Endothelial cell of umbilical vein (primary cell): Measurements from ENCODE around the gene PCYOX1L. TPM values are rescaled to one million over a fixed set of nuclear protein-coding genes. Genes with fewer than 3 reads are reported as not detected.

Experiments
- BruUV-seq: library from RNA; stranded (reverse); fragments of 400-500 nt; replicated peaks from 2 replicates; lab custom pipeline; 2021; lab: Mats Ljungman, UMichigan
- CTCF ChIA-PET: fragments of 300-600, 350-600 bp; sonication (Branson Sonifier 250); formaldehyde crosslinking; loops from one replicate; lab custom pipeline; 2021; ENCODE audit warnings: antibody characterized with exemption, inconsistent platforms; lab: Charles Lee
- POLR2A ChIA-PET: fragments of 300-600, 350-600 bp; sonication (Branson Sonifier 250); formaldehyde crosslinking; loops from one replicate; lab custom pipeline; 2021; ENCODE audit warnings: antibody characterized with exemption, inconsistent platforms; lab: Charles Lee
- DNase-seq: peaks from one replicate; pipeline ENCODE4 v3.0.0-alpha.2; 2011; ENCODE audit warnings: low read depth, low spot score
- FAIRE-seq: peaks from 2 replicates; lab custom pipeline; 2011; peaks lifted over from hg19 to GRCh38; lab: Jason Lieb, UNC
- H2AFZ ChIP-seq: 2 replicates; pipeline ENCODE4 v1.6.0; 2012; ENCODE audit warnings: low read depth, low read length, control low read depth, inconsistent platforms
- H3K27ac ChIP-seq: 2 replicates; pipeline ENCODE4 v1.5.1; 2011; ENCODE audit warnings: low read depth, mild to moderate bottlenecking, control low read depth, low read length, moderate library complexity; ENCODE audit not compliant: insufficient read depth
- H3K27me3 ChIP-seq, 2 experiments: 2 replicates each; pipeline versions ENCODE4 v1.6.0 to v1.6.1; 2011; ENCODE audit warnings: low read length in 2 of 2, mixed read lengths in 1 of 2; ENCODE audit not compliant: control insufficient read depth in 2 of 2, insufficient read depth in 2 of 2
- H3K36me3 ChIP-seq, 2 experiments: 2 replicates in 1 of 2; 3 replicates in 1 of 2; pipeline ENCODE4 v1.5.1; 2011; ENCODE audit warnings: low read length in 2 of 2, mild to moderate bottlenecking in 1 of 2, moderate library complexity in 1 of 2; ENCODE audit not compliant: control insufficient read depth in 2 of 2, insufficient read depth in 2 of 2; ENCODE audit errors: extremely low read depth in 1 of 2
- H3K4me1 ChIP-seq: 3 replicates; pipeline ENCODE4 v1.5.1; 2011; ENCODE audit warnings: mild to moderate bottlenecking, low read length; ENCODE audit not compliant: control insufficient read depth, insufficient read depth; ENCODE audit errors: extremely low read depth
- H3K4me2 ChIP-seq: 2 replicates; pipeline ENCODE4 v1.6.1; 2011; ENCODE audit warnings: low read length, control low read depth, mixed read lengths; ENCODE audit not compliant: insufficient read depth
- H3K4me3 ChIP-seq, 3 experiments: fragments of 200-600 bp in 1 of 3; sonication (generic), shearing (Covaris generic) in 1 of 3; replicated peaks in 1 of 3; 2 replicates each; pipeline ENCODE4 v1.5.1; 2011 to 2016; ENCODE audit warnings: control low read depth in 3 of 3, low read length in 3 of 3, mild to moderate bottlenecking in 2 of 3, inconsistent platforms in 1 of 3, low read depth in 1 of 3, moderate library complexity in 1 of 3; ENCODE audit not compliant: insufficient read depth in 1 of 3
- H3K79me2 ChIP-seq: 2 replicates; pipeline ENCODE4 v1.6.0; 2012; ENCODE audit warnings: low read length, inconsistent platforms; ENCODE audit not compliant: control insufficient read depth, insufficient read depth
- H3K9ac ChIP-seq: replicated peaks from 2 replicates; pipeline ENCODE3; 2011; ENCODE audit warnings: low read length, control low read depth; ENCODE audit not compliant: insufficient read depth; ENCODE audit errors: extremely low read depth
- H3K9me1 ChIP-seq: replicated peaks from 3 replicates; pipeline ENCODE4 v1.6.0; 2011; ENCODE audit warnings: mild to moderate bottlenecking, low read length; ENCODE audit not compliant: control insufficient read depth, insufficient read depth; ENCODE audit errors: extremely low read depth
- H3K9me3 ChIP-seq: replicated peaks from 2 replicates; pipeline ENCODE4 v1.5.1; 2012; ENCODE audit warnings: low read length, inconsistent platforms; ENCODE audit not compliant: control insufficient read depth, insufficient read depth
- H4K20me1 ChIP-seq: replicated peaks from 2 replicates; pipeline ENCODE3; 2011; ENCODE audit warnings: mild to moderate bottlenecking, low read length; ENCODE audit not compliant: control insufficient read depth, insufficient read depth; ENCODE audit errors: extremely low read depth
- CTCF ChIP-seq, 2 donors: IDR thresholded peaks; 1 replicate in 1 of 2; 2 replicates in 1 of 2; pipeline ENCODE4 v1.5.1; 2011; ENCODE audit warnings: low read length in 2 of 2, mild to moderate bottlenecking in 2 of 2, moderate library complexity in 2 of 2, control low read depth in 1 of 2, inconsistent platforms in 1 of 2, low read depth in 1 of 2; ENCODE audit not compliant: insufficient read depth in 1 of 2; ENCODE audit errors: extremely low read depth in 1 of 2
- EZH2 ChIP-seq: IDR thresholded peaks from 2 replicates; pipeline ENCODE4 v1.6.1; 2012; ENCODE audit warnings: borderline replicate concordance, low read depth, mild to moderate bottlenecking, moderate library complexity, low read length, inconsistent platforms; ENCODE audit not compliant: severe bottlenecking
- FOS ChIP-seq: IDR thresholded peaks from 2 replicates; pipeline ENCODE4 v1.6.1; 2011; ENCODE audit warnings: mild to moderate bottlenecking, low read length, moderate library complexity, borderline replicate concordance; ENCODE audit not compliant: insufficient read depth
- GATA2 ChIP-seq: IDR thresholded peaks from 2 replicates; pipeline ENCODE4 v1.7.0; 2011; ENCODE audit warnings: low read depth, mild to moderate bottlenecking, moderate library complexity, mixed read lengths, low read length; ENCODE audit not compliant: insufficient read length, insufficient read depth
- JUN ChIP-seq: IDR thresholded peaks from 2 replicates; pipeline ENCODE4 v1.6.1; 2011; ENCODE audit warnings: borderline replicate concordance, low read depth; ENCODE audit not compliant: insufficient read length, insufficient read depth
- MAX ChIP-seq: IDR thresholded peaks from 2 replicates; pipeline ENCODE4 v1.6.1; 2011; ENCODE audit not compliant: insufficient read depth, insufficient read length
- MYC ChIP-seq: IDR thresholded peaks from one replicate; pipeline ENCODE4 v1.6.1; 2011; ENCODE audit warnings: mild to moderate bottlenecking, low read depth, low read length
- POLR2A ChIP-seq: IDR thresholded peaks from 2 replicates; pipeline ENCODE4 v1.6.1; 2012; ENCODE audit warnings: low read depth, mild to moderate bottlenecking, control low read depth, low read length
- POLR2AphosphoS5 ChIP-seq: IDR thresholded peaks from 2 replicates; pipeline ENCODE4 v1.6.1; 2012; ENCODE audit warnings: low read depth, mild to moderate bottlenecking, control low read depth, low read length, moderate library complexity; ENCODE audit not compliant: insufficient read depth
- dilution Hi-C: fragments of 300-500 bp; cut with MboI; formaldehyde crosslinking; loops from one replicate; pipeline ENCODE4 v1.15.0; 2019; ENCODE audit warnings: low sequenced_read_pairs; ENCODE audit not compliant: extremely low pct_ligation_motif_present
- intact Hi-C: fragments of 100-400 bp; cut with micrococcal nuclease; formaldehyde crosslinking; loops from one replicate; pipeline ENCODE4 v1.10.0; 2022
- polyA plus RNA-seq, 4 experiments: library from polyadenylated mRNA; depleted of rRNA in 3 of 4; stranded (reverse) in 3 of 4; unstranded in 1 of 4; fragments of >200 nt; gene quantifications; 2 replicates each; pipeline versions ENCODE4 v1.2.1 to v1.2.3, GENCODE V29; 2011 to 2012; ENCODE audit warnings: missing spikeins in 1 of 4
- total RNA-seq: library from RNA; stranded (reverse); gene quantifications from 2 replicates; pipeline ENCODE4 v1.2.3, GENCODE V29; 2021

Gene PCYOX1L
- total and polyA plus RNA-seq, 2 donors (not counting 3 experiments of a cell fraction or from before 2014, with no cell fraction given): 23.3 to 28.1 TPM

DNA sequence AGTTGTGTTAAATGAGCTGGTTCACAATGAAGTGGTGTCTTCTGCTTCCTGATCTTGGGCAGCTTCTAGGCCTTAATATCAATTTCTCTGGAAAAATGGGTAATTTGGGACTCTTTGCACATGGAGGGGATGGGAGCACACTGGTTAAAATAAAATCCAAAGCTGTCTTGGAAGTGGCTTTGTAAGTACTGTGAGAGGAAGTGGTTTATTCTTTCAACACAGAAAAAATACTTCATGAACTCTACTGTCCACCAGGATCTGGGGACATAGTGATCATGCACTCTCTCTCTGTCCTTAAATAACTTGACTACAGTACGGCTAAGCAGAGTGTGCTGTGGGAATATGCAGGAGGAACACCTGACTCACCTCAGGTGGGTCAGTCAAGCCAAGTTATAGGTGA, 2.4 kb downstream of the PCYOX1L start:
- no peak overlapping the region for H3K4me2 ChIP-seq
- H3K4me1 ChIP-seq: peaks cover 3% of the 10 kb centered on the region
- POLR2A ChIA-PET: no interaction called here
- no peaks in the 10 kb centered on the region for H3K9me3 ChIP-seq
- DNase-seq (no peak), FAIRE-seq (no peak)
- no peak overlapping the region for H3K4me3 ChIP-seq
- H3K9me1 ChIP-seq: no peaks in the 10 kb centered on the region
- dilution Hi-C loops: no loop called here
- BruUV-seq: no TSS peak
- H4K20me1 ChIP-seq: no peaks in the 10 kb centered on the region
- no peaks in the 10 kb centered on the region for H3K27me3 ChIP-seq
- no peaks in the 10 kb centered on the region for H3K79me2 ChIP-seq
- H3K27ac ChIP-seq: no peak overlapping the region
- no peak overlapping the region for H2AFZ ChIP-seq
- peaks cover 0 to 2% of the 10 kb centered on the region in 2 experiments for H3K36me3 ChIP-seq
- CTCF ChIA-PET: interaction anchor here (1.4 to 5.9 kb wide), 5 partner anchors 7 to 258 kb away, joined by 4 to 67 read pairs (median 7); no protein-coding TSS in a partner anchor
- H3K9ac ChIP-seq: no peak overlapping the region
- intact Hi-C loops: no loop called here
- TF ChIP-seq GATA2: no peak
- no peak for TF ChIP-seq MYC
- TF ChIP-seq MAX: no peak
- no peak for TF ChIP-seq POLR2A
- no peak for TF ChIP-seq CTCF (IDR thresholded peaks at IDR 0.05; ENCODE audit: extremely low read depth in 1 of 2, insufficient read depth in 1 of 2, low read depth in 1 of 2, low read length in 2 of 2)
- no peak for TF ChIP-seq FOS
- no peak for TF ChIP-seq EZH2
- TF ChIP-seq JUN: no peak
- TF ChIP-seq POLR2AphosphoS5: no peak
